HG02798 (cell line): ENCODE data around the gene TBC1D16.

Source experiments
- ATAC-seq: cut with Tn5 transposase; IDR thresholded peaks from one replicate; pipeline ENCODE4 v1.9.1; 2021; ENCODE audit warnings: mild to moderate bottlenecking; ENCODE audit not compliant: unreplicated experiment, poor library complexity

Gene TBC1D16

DNA sequence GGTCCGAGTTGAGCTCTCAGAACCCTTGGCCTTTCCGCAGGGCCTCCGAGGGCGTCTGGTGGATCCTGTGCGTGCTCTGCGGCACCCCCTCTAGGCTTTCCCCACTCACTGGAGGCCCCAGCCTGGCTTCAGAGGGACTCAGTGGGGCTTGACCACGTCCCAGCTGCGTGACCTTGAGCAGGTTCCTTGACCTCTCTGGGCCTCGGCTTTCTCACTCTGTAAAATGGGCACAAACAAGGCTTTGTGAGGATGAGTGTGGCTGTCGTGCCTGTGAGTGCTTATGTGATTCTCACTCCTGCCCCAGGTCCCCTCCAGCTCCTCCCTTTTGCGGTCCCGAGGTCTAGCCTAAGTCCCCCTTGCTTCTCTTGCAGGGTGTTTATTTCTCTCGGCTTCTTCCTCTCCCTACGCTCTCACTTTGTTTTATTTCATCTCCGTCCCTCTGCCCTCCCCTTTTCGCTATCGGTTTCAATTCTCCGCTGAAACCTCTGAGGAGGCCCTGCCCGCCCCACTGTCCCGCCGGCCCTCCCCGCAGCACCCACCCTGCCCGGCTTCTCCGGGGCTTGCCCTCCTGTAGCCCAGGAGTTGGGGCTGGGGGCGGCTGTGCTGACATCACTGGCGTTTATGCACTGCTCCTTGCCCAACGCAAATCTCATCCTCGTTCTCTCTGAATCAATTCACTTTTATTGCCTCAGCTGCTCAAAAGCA lies 114.1 kb downstream of the TBC1D16 start:
- ATAC-seq, result no peak

DNA sequence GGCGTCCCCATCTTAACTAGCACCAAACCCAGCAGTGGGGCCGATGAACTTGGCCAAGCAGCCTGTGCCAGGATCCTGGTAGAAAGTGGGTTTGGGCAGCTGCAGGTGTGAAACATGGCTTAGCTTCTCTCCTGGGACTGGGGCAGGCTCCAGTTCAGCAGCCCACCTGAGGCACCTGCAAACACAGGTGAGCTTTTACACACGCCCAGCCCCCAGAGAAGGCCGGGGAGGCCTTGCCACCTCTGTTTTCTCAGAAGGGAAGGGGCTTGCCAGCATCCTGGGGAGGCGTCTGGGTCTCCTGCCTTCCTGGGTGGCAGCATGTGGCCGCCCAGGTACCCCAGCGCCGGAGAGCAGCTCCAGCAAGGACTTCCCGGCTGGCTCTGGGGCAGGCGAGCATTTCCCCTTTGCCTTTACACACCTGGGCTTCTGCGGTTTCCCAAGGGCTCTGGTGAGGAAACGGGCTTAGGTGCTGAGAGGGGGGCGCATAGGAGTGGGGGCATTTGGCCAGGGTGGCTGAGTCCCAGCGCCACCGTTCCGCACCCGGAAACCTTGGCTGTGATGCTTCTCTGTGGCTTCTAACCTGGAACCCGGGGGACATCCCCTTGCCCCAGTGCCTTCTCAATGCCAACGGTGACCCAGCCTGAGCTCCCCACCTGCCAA lies 114.8 kb downstream of the TBC1D16 start:
- ATAC-seq, result no peak

DNA sequence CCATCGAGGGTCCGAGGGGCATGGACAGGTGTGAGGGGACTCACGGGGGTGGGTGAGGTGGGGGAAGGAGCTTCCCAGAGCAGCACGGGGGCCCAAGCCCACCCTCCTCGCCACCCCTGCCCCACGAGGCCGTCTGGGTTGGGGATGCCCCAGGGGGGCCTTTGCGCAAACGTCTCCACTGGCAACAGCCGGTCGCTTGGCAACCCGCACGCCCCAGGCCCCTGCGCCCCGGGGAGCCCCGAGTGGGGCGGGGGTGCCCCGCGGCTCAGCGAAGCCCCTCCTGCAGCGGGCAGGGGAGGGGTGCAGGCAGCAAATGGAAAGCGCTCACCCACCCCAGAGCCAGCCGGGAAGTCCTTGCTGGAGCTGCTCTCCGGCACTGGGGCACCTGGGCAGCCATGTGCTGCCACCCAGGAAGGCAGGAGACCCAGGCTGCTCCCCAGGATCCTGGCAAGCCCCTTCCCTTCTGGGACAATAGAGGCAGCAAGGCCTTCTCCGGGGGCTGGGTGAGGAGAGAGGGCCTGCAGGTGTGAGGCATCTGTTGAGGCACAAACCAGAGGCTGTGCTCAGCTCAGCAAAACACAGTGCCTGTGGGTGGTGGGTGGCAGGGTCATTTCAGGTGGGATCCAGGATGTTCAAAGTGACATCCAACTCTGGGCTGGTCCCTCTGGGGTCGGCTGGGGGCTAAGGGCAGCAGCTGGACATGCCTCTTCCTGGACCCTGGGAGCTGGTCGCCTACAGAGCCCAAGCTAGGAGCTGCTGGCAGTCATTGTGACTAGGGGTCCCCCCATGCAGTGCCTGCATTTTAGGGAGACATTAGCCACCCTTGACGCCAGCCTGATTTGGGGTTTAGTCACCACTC lies 115.6 kb downstream of the TBC1D16 start:
- ATAC-seq, result no peak

DNA sequence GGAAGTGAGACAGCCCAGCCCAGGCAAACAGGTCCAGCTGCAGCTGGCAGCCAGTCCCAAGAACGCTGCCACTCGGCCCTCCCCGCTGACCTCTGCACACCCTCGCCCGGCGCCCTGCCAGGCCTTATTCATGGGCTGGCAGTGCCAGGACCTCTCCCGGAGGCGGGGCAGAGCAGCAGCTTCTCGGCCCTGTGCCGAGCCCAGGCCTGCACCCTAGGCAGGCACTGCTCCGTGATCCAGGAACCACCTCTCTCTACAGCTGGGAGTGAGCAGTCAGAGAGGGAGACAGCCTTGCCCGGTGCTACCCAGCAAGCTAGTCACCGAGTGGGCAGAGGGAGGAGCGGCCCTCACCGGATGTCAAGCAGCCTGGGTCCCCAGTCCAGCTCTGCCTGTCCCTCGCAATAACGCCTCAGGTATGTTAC lies 116.5 kb downstream of the TBC1D16 start:
- no peak for ATAC-seq

DNA sequence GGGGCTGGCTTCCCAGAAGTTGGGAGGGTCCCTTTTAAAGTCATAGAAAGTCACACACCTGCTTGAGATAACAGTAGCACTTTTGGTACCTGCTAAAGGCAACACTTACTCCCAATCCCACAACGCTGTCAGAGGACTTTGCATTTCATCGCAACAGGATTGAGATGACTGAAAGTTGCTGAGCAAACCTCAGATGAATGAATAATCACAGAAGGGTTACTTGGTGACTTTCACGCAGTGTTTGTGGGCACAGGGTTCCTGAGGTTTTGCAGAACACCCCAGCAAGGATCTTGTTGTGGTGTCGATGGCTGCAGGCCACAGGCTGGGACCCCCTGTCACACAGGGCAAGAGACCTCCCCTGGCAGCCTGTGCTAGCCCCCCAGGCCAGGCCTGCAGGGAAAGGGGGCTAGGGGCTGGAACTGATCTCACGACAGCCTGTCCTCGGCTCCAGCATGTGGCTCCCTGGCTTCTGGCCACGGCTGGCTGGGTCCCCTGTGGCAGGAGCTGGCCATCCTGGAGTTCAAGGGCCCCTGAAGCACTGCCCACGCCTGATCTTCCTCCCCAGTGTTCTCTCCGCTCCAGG lies 117.0 kb downstream of the TBC1D16 start:
- no peak for ATAC-seq

DNA sequence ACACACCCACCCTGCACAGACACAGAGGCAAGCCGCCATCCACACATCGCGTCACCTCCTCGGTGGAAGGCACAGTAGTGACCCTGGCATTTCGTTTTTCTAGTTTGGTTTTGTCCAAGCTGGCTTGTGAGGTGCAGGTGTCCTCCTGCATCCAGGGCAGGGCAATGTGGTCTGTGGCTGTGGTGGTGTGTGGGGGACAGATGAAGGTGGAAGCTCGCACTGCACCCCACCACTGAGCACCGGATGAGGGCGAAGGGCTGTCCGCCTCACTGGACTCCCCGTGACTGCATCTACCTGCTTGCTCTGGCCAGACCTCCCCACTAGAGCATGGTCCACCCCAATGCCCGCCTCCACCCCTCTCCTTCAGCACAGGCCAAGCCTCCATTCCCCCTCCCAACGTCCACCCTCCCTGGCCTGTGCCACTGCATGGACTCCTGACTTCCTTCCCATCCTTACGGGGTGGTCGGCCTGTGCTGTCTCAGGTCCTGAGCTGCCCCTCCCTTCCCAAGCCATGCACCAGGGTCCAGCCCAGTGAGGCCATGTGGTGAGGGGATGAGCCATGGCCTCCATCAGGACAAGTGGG lies 117.7 kb downstream of the TBC1D16 start:
- no peak for ATAC-seq

DNA sequence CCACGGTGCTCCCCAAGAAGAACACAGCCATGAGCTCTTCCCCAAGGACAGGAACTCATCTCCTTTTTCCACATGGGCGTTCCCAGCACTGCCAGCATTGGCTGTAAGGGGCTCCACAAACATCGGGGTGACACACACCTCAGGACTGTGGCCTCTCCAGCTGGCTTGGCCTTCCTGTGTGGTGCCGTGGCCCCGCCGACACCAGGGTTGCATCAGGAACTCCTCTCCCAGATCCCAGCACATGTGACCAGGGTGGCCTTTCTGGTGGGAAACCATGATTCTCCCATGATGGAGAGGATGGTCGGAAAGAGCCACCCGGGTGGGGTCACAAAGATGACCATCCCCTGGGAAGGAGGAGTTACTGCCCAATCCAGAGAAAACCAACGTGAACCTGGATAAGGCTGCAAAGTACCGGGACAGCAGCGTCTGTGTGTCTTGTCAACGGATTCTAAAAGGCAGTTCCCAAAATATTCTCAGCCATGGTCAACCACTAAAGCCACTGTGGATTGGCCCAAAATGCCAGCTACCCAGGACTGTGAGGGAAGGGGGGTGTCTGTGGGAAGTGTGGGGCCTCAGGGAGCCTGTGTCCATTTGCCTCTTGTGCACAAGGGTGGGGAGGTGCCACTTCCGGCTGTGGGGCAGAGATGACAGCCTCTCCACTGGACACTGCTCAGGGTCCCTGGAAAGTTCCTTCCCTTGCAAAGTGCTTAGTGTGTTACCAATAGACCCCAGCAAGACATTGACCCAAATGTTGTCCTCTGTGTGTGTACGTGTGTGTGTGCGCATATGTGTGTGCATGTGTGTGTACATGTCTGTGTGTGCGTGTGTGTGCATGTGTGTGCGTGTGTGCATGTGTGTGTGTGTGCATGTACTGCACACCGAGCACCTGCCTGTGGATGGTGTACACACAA lies 118.4 kb downstream of the TBC1D16 start:
- no peak for ATAC-seq

DNA sequence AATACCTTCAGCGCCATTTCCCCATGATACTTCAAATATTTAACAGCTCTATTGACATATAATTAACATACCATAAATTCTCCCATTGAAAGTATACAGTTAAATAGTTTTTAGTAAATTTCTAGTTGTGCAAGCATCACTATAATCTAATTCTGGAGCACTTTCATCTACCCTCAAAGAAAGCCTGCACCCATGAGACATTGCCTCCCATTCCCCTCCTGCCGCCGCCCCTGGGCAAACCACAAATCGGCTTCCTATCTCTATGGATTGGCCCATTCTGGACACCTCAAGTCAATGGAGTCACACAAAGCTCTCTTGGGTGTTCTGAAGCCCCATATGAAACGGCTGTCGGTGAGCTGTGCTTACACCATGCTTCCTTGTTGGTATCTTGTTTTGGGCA lies 119.2 kb downstream of the TBC1D16 start:
- no peak for ATAC-seq

DNA sequence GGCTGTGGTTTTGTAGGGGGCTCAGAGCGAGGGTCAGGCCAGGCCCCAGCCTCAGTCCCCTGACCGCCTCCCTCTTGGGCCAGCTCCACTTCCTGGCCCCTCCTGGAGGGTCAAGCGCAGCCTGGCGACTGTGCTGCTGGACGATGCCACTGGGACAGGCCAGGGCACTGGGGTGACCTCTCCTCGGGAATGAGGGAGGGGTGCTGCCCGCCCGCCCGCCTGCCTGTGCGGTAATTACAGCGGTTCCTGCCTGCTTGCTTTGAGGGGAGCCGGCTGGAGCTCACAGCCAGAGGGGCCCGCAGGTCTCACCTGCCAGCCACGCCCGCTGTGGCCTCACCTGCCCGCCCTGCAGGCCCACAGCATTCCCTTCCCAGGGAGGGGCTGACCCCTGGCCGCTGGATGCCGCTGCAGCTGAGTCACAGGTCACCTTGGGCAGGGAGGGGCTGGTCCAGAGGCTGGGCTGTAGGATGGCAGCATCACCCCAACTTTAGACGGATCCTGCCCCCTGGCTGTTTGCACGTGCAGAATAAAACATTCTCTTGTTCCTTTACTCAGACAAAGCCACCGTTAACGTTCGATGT lies 119.7 kb downstream of the TBC1D16 start:
- ATAC-seq, result no peak

DNA sequence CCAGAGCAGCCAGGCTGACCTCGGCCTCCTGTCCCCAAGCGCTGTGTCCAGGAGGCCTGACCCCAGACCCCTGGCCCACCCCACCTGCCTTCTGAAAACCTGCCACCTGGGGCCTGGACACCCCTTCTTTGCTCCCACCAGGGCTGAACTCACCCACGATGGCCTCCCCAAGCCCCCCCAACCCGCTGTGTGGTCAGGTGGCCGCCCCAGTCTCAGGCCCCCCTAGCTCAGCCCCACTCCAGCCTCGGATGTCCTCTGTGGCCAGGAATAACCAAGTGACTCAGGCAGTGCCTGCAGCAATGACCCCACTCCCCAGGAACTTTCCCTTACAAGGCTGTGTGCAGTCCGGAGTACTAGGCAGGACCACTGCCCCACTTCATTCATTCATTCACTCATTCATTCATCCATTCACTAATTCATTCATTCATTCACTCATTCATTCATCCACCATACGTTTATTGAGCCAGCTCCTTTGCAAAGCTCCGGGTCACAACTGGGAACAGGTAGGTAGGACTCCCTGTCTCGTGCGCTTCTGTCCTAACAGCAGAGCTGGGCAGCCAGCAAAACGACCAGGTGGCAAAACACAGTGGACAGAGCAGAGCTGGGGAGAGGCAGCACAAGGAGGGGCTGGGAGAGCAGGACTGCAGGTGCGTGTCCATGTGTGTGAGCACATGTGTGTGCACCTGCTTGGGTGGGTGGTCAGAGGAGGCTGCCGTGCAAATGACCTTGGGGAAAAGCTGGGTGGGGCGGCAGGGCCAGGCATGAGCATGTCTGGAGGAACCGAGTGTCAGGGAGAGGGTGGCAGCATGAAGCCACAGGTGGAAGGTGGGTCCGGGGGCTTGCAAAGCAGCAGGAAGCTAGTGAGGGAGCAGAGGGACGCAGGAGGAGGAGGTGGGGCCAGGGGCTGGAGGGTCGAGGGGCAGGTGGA lies 120.6 kb downstream of the TBC1D16 start:
- no peak for ATAC-seq

DNA sequence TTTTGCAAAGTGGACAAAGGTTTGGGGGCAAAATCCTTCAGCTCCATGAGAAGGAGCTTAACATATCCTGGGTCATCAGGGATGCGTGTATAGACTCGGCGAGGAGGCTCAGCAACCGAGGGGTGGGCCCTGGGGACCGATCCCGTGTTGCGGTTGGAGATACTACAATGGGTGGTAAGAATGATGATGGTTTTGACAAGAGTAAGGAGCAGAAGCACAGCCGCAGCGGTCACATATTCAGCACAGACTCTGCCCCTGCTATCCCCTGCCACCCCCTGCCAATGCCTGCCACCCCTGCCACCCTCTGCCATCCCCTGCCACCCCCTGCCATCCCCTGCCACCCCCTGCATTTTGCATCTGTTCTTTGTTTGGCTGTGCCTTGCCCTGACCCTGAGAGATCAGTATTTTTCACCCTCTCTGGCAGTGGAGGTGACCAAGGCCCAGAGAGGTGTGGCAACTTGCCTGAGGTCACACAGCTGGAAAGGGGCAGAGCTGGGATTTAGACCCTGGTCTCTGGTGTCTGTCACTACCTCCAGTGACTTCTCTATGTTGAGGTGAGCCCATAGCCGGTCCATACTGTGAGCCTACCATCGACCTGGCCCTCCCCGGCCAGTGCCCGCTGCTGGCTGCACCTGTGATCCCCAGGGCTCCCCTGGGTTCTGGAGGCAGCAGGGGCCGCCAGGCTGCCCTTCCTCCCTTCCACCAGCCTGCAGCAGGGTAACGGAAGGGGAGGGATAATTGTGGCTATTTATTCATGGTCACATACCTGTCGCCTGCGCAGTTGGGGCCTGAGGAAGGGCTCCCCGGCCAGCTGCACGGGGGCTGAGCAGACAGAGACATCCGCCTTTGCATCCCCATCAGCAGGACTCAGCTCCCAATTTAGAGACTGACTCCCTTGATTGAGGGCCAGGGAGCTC lies 121.5 kb downstream of the TBC1D16 start:
- ATAC-seq, result no peak

DNA sequence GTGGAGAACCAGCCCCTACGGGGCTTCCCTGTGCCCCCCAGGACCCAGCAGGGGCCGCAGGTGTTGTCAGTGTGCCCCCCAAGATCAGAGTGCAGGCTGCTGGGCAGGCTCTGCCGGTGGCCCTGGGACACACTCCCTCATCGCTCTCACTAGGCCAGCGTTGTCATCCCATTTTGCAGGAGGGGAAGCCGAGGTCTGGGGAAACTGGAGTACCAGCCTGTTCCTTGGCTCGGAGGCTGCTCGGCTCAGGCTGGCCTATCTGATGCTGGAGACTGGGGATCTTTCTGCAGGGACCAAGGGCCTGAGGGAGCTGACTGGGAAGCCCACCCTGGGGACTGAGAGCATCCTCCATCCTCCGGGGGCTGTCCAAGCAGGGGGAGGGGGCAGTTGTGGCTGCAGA lies 122.2 kb downstream of the TBC1D16 start:
- no peak for ATAC-seq

DNA sequence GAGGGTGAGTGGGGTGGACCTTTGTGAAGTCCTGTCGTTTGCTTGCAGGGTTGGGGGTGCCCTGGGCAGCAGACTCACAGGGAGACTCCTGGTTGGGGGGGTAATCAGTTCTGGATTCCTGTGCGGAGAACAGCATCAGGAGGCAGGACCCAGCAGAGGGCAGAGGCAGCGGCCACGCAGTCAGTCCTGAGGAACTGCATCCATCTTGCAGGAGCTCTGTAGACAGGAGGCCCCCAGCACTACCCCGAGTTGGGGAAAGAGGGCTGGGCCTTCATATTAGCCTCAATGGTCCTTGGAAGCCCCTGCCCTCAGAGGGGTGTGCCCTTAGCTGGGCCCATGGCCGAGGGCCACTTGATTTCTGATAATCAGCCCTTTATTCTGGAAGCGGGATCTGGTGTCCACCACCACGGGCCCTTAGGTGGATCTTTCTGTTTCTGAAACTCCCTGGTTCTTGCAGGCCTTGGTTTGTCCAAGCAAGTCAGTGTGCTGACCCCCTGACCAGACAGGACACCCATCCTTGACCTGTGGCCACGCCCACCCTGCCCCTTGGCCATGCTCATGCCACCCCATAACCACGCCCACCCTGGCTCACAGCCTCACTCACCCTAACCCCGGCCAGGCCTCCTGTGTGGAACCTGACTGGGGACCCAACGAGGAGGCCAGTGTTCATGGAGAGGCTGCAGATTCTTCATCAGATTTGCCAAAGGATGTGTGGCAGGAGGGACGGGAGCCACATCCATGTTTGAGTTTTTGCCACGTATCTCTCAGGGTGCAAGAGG lies 122.9 kb downstream of the TBC1D16 start:
- no peak for ATAC-seq

DNA sequence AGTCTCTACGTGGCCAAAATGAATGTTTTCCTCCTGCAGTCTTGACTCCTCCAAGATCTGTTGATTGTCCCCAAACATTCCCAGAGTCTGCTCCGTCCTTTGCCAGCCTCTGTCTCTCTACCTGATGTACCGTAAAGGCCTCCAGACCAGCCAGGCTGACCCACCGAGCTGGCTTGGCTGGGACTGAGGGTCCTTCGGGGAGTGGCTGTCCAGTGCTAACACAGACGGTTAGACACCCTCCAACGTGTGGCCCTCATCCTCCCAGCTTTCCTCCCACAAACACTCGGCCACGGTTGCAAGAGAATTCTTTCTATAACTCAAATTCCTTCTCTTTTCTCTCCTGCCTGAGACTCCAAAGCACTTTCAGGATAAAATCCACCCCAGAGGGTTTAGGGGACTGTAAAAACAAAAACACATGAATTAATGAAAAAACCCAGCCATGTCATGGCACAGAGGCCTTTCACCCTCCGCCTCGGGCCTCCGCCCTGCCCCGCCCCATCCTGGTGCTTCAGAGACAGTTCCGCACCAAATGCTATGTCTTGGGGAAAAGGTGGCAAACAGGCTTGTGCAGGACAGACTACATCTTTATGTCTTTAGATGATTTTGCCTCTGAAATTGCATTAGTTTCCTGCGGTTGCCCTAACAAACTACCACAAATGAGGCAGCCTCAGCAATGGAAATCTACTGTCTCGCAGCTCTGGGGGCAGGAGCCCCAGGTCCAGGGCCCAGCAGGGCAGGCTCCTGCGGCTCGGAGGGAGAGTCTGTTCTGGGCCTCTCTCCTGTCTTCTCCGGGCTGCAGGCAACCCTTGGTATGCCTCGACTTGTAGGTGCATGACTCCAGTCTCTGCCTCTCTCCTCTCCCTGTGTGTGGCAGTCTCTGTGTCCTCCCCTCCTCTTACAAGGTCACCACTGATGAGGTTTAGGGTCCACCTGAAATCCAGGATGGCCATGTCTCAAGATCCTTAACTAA lies 124.0 kb downstream of the TBC1D16 start:
- no peak for ATAC-seq

DNA sequence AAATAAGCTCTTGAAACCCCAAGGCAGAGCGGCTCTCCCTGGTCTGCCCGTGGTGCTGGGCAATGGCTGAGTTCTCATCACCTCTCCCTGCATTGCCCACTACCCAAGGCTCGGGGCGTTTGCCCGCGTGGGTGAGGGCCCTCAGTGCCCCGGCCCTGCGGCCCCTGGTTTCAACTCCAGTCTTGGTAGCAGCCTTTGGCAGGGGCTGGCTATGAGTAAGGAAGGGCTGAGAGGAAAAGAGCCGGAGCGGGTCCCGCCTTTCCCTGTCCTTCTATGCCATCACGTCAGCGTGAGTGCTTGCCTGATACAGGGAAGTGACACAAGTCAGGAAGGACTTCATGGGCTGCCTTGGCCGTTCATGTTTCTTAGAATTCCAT lies 124.7 kb downstream of the TBC1D16 start:
- no peak for ATAC-seq
